ENCODE data around the gene TLCD1.

Gene TLCD1

DNA sequence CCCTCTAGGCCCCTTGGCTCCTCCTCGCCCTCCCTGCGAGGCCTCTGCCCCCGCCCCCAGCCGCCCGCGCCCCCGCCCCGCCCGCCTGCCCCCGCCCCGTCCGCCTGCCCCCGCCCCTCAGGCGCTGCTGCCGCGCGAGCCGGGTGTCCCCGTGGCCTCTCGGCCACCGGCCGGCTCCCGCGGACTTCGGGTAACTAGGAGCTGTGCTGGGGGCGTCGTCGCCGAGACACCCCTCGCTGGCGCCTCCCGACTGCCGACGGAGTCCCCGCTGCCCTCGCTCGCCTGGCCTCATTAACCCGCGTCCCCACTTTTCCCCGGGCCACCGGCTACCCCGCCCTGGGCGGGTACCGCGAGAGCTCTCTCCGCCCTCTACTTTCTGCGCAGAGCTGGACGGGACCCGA, at the start of gene TLCD1:
Gene TLCD1 (minus strand): TSS at position 8 of the 401 bp plus-strand sequence. CDS start 136 bp downstream, outside the sequence.
- peaks cover 21% of the 10 kb centered on the region for H3K79me2 ChIP-seq (ENCODE audit: insufficient read depth, low read length)
- peak within 1 kb of the TSS; percentile 67 for H3K9ac ChIP-seq (ENCODE audit: low read depth, low read length)
- peak within 1 kb of the TSS; percentile 67 for H3K27ac ChIP-seq (ENCODE audit: low read length)
- peak; percentile 79 for DNase-seq
- H4K20me1 ChIP-seq (ENCODE audit: insufficient read depth, low read length): peaks cover 42% of the 10 kb centered on the region
- peak; percentile 60 for ATAC-seq (ENCODE audit: insufficient read depth, low read depth)
- TF ChIP-seq, protein P1, sequence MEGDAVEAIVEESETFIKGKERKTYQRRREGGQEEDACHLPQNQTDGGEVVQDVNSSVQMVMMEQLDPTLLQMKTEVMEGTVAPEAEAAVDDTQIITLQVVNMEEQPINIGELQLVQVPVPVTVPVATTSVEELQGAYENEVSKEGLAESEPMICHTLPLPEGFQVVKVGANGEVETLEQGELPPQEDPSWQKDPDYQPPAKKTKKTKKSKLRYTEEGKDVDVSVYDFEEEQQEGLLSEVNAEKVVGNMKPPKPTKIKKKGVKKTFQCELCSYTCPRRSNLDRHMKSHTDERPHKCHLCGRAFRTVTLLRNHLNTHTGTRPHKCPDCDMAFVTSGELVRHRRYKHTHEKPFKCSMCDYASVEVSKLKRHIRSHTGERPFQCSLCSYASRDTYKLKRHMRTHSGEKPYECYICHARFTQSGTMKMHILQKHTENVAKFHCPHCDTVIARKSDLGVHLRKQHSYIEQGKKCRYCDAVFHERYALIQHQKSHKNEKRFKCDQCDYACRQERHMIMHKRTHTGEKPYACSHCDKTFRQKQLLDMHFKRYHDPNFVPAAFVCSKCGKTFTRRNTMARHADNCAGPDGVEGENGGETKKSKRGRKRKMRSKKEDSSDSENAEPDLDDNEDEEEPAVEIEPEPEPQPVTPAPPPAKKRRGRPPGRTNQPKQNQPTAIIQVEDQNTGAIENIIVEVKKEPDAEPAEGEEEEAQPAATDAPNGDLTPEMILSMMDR (IDR thresholded peaks at IDR 0.05; ENCODE audit: borderline replicate concordance, extremely low read depth, low read length, poor library complexity, severe bottlenecking): no peak
- no peak for TF ChIP-seq EZH2 (IDR thresholded peaks at IDR 0.05; ENCODE audit: borderline replicate concordance, low read depth, low read length, severe bottlenecking)
- H2AFZ ChIP-seq (ENCODE audit: low read depth, low read length): peak within 1 kb of the TSS; percentile 87
- H3K4me3 ChIP-seq (ENCODE audit: low read depth in 1 of 2, low read length in 2 of 2): peak within 1 kb of the TSS; percentile 45 to 69
- H3K27me3 ChIP-seq (ENCODE audit: insufficient read depth, low read length, poor library complexity): no peaks in the 10 kb centered on the region
- no peaks in the 10 kb centered on the region for H3K9me3 ChIP-seq (ENCODE audit: insufficient read depth, low read length, severe bottlenecking)
- H3K4me1 ChIP-seq (ENCODE audit: insufficient read depth, low read length): peaks cover 59% of the 10 kb centered on the region
- H3K36me3 ChIP-seq (ENCODE audit: insufficient read depth, low read length): peaks cover 41% of the 10 kb centered on the region
- peak within 1 kb of the TSS; percentile 94 for H3K4me2 ChIP-seq (ENCODE audit: insufficient read depth, low read length)

DNA sequence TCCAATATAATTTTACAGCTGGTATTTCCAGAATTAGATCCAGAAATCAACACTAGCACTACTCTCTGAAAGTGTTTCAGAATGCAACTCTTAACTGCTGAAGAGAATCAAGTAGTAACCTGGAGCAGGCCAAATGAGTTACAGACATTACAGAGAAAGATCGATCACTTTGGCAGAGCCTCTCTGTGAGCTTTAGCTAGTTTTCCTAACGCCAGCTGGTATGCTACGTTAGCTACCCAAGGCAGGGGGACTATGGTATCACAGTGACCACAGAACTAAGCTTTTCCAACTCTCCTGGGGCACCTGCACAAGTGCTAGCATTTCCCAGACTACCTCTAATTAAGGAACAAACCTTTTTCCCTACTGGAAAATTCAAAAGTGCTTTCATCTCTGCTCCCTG, 48.2 kb upstream of the TLCD1 start:
- no peak for ATAC-seq (ENCODE audit: insufficient read depth, low read depth)
- Histone ChIP-seq H2AFZ (ENCODE audit: low read depth, low read length) (no peak overlapping the region), H3K4me1 (ENCODE audit: insufficient read depth, low read length) (peaks cover 2% of the 10 kb centered on the region; the same call in 1 of the 2 replicates), H3K79me2 (ENCODE audit: insufficient read depth, low read length) (peaks cover 54% of the 10 kb centered on the region), H3K4me2 (ENCODE audit: insufficient read depth, low read length) (no peak overlapping the region), H3K27ac (ENCODE audit: low read length) (no peak overlapping the region), H4K20me1 (ENCODE audit: insufficient read depth, low read length) (peaks cover 6% of the 10 kb centered on the region; the same call in 1 of the 2 replicates), H3K27me3 (ENCODE audit: insufficient read depth, low read length, poor library complexity) (no peaks in the 10 kb centered on the region), H3K36me3 (ENCODE audit: insufficient read depth, low read length) (no peaks in the 10 kb centered on the region), H3K4me3 (ENCODE audit: low read depth in 1 of 2, low read length in 2 of 2) (no peak overlapping the region), H3K9ac (ENCODE audit: low read depth, low read length) (no peak overlapping the region), H3K9me3 (ENCODE audit: insufficient read depth, low read length, severe bottlenecking) (no peaks in the 10 kb centered on the region)
- TF ChIP-seq, protein P1 (IDR thresholded peaks at IDR 0.05; ENCODE audit: borderline replicate concordance, extremely low read depth, low read length, poor library complexity, severe bottlenecking): no peak
- no peak for TF ChIP-seq EZH2 (IDR thresholded peaks at IDR 0.05; ENCODE audit: borderline replicate concordance, low read depth, low read length, severe bottlenecking)
- DNase-seq: no peak

- TF ChIP-seq, protein P1 (IDR thresholded peaks at IDR 0.05; ENCODE audit: borderline replicate concordance, extremely low read depth, low read length, poor library complexity, severe bottlenecking): no peak
- TF ChIP-seq EZH2 (IDR thresholded peaks at IDR 0.05; ENCODE audit: borderline replicate concordance, low read depth, low read length, severe bottlenecking): no peak
- Histone ChIP-seq H3K27me3 (ENCODE audit: insufficient read depth, low read length, poor library complexity) (no peaks in the 10 kb centered on the region), H3K4me1 (ENCODE audit: insufficient read depth, low read length) (peaks cover 2% of the 10 kb centered on the region; the same call in 1 of the 2 replicates), H3K9ac (ENCODE audit: low read depth, low read length) (no peak overlapping the region), H3K9me3 (ENCODE audit: insufficient read depth, low read length, severe bottlenecking) (no peaks in the 10 kb centered on the region), H3K79me2 (ENCODE audit: insufficient read depth, low read length) (peaks cover 49% of the 10 kb centered on the region), H4K20me1 (ENCODE audit: insufficient read depth, low read length) (peaks cover 6% of the 10 kb centered on the region; the same call in 1 of the 2 replicates), H3K4me3 (ENCODE audit: low read depth in 1 of 2, low read length in 2 of 2) (no peak overlapping the region), H3K36me3 (ENCODE audit: insufficient read depth, low read length) (no peaks in the 10 kb centered on the region), H3K4me2 (ENCODE audit: insufficient read depth, low read length) (no peak overlapping the region), H3K27ac (ENCODE audit: low read length) (no peak overlapping the region), H2AFZ (ENCODE audit: low read depth, low read length) (no peak overlapping the region)
- no peak for DNase-seq
- ATAC-seq (ENCODE audit: insufficient read depth, low read depth): no peak
Observed at GRCh38 chr17:28773736-28774135, 47.7 kb upstream of the TLCD1 start.
